Mesenchymal stem cell (in vitro differentiated cells and primary cell): ENCODE data around the gene TSPYL2.

ENCODE experiments used
- DNase-seq: peaks from one replicate; pipeline ENCODE4 v3.0.0-alpha.2; 2013
- H2AFZ ChIP-seq: one replicate; pipeline ENCODE4 v1.6.1; 2013; ENCODE audit warnings: low read depth, mild to moderate bottlenecking, control low read depth, inconsistent platforms, low read length, moderate library complexity
- H2AK5ac ChIP-seq: 2 replicates; pipeline ENCODE4 v1.6.1; 2013; ENCODE audit warnings: low read length, moderate library complexity, mild to moderate bottlenecking, inconsistent platforms; ENCODE audit not compliant: severe bottlenecking
- H2BK120ac ChIP-seq: one replicate; pipeline ENCODE4 v1.6.1; 2013; ENCODE audit warnings: low read depth, mild to moderate bottlenecking, inconsistent platforms, low read length, moderate library complexity
- H2BK12ac ChIP-seq, 2 experiments: one replicate each; pipeline ENCODE4 v1.6.1; 2013; ENCODE audit warnings: inconsistent platforms in 2 of 2, low read length in 2 of 2, mild to moderate bottlenecking in 2 of 2, moderate library complexity in 2 of 2, control low read depth in 1 of 2
- H2BK15ac ChIP-seq: one replicate; pipeline ENCODE4 v1.6.1; 2013; ENCODE audit warnings: mild to moderate bottlenecking, low read depth, inconsistent platforms; ENCODE audit not compliant: poor library complexity, severe bottlenecking
- H2BK5ac ChIP-seq: 2 replicates; pipeline ENCODE4 v1.6.1; 2013; ENCODE audit warnings: low read depth, mild to moderate bottlenecking, low read length, control low read depth, inconsistent platforms; ENCODE audit not compliant: poor library complexity, severe bottlenecking
- H3K14ac ChIP-seq, 2 experiments: one replicate each; pipeline ENCODE4 v1.6.1; 2013; ENCODE audit warnings: inconsistent platforms in 2 of 2, low read length in 2 of 2, control low read depth in 1 of 2, mild to moderate bottlenecking in 1 of 2, moderate library complexity in 1 of 2
- H3K18ac ChIP-seq, 2 experiments: one replicate each; pipeline ENCODE4 v1.6.1; 2013; ENCODE audit warnings: inconsistent platforms in 2 of 2, low read length in 2 of 2, control low read depth in 1 of 2, low read depth in 1 of 2, mild to moderate bottlenecking in 1 of 2
- H3K23ac ChIP-seq, 2 experiments: one replicate each; pipeline ENCODE4 v1.6.1; 2013; ENCODE audit warnings: inconsistent platforms in 2 of 2, low read length in 2 of 2, mild to moderate bottlenecking in 2 of 2, moderate library complexity in 2 of 2, control low read depth in 1 of 2
- H3K27ac ChIP-seq: 2 replicates; pipeline ENCODE4 v1.5.1; 2013; ENCODE audit warnings: mild to moderate bottlenecking, moderate library complexity, low read length, control low read depth, inconsistent platforms; ENCODE audit not compliant: poor library complexity, severe bottlenecking
- H3K27me3 ChIP-seq, 2 experiments: 2 replicates each; pipeline versions ENCODE4 v1.6.1 to v1.7.0; 2013; ENCODE audit warnings: low read length in 2 of 2, mild to moderate bottlenecking in 2 of 2, moderate library complexity in 2 of 2, control low read depth in 1 of 2, inconsistent platforms in 1 of 2; ENCODE audit not compliant: control insufficient read depth in 1 of 2, insufficient read depth in 1 of 2
- H3K36me3 ChIP-seq, 2 experiments: 2 replicates each; pipeline versions ENCODE4 v1.6.1 to v1.7.0; 2013; ENCODE audit warnings: low read length in 2 of 2, control low read depth in 1 of 2, inconsistent platforms in 1 of 2, low read depth in 1 of 2, mild to moderate bottlenecking in 1 of 2; ENCODE audit not compliant: insufficient read depth in 2 of 2, control insufficient read depth in 1 of 2
- H3K4ac ChIP-seq, 2 experiments: one replicate each; pipeline ENCODE4 v1.6.1; 2013; ENCODE audit warnings: inconsistent platforms in 2 of 2, low read length in 2 of 2, mild to moderate bottlenecking in 2 of 2, moderate library complexity in 2 of 2, control low read depth in 1 of 2, low read depth in 1 of 2
- H3K4me1 ChIP-seq: 2 replicates; pipeline ENCODE4 v1.6.1; 2013; ENCODE audit warnings: low read depth, low read length, control low read depth; ENCODE audit not compliant: control insufficient read depth, insufficient read depth
- H3K4me2 ChIP-seq: 2 replicates; pipeline ENCODE4 v1.6.1; 2013; ENCODE audit warnings: low read length, mild to moderate bottlenecking, inconsistent platforms; ENCODE audit not compliant: poor library complexity, severe bottlenecking
- H3K4me3 ChIP-seq, 2 experiments: 2 replicates each; pipeline versions ENCODE4 v1.5.1 to v1.7.0; 2013; ENCODE audit warnings: low read length in 2 of 2, mild to moderate bottlenecking in 2 of 2, control low read depth in 1 of 2, low read depth in 1 of 2; ENCODE audit not compliant: insufficient read depth in 1 of 2
- H3K79me1 ChIP-seq: replicated peaks from 2 replicates; pipeline ENCODE4 v1.6.1; 2013; ENCODE audit warnings: mild to moderate bottlenecking, control low read depth, low read length, inconsistent platforms; ENCODE audit not compliant: poor library complexity, severe bottlenecking
- H3K9ac ChIP-seq: 2 replicates; pipeline ENCODE4 v1.7.0; 2013; ENCODE audit warnings: mild to moderate bottlenecking, low read length, moderate library complexity
- H3K9me3 ChIP-seq: 2 replicates; pipeline ENCODE4 v1.7.0; 2013; ENCODE audit warnings: mild to moderate bottlenecking, low read length; ENCODE audit not compliant: control insufficient read depth
- H4K8ac ChIP-seq: one replicate; pipeline ENCODE4 v1.6.1; 2013; ENCODE audit warnings: inconsistent platforms, mild to moderate bottlenecking, low read length, moderate library complexity
- H4K91ac ChIP-seq: one replicate; pipeline ENCODE4 v1.6.1; 2013; ENCODE audit warnings: mild to moderate bottlenecking, low read length, inconsistent platforms
- WGBS: methylation state at CpG from one replicate; pipeline ENCODE4 v1.1.7; 2013; ENCODE audit warnings: mixed read lengths; 5-methylcytosine and 5-hydroxymethylcytosine counted together

The TSPYL2 gene

GRCh38 chrX:53125506-53125905, 43.3 kb downstream of the TSPYL2 start:
- Histone ChIP-seq H2AK5ac (no peak overlapping the region), H3K9ac (no peak overlapping the region), H4K91ac (no peak overlapping the region), H2BK120ac (no peak overlapping the region), H3K4me3 (no peak overlapping the region), H2AFZ (no peak overlapping the region), H3K18ac (no peak overlapping the region), H3K4ac (no peak overlapping the region), H2BK15ac (no peak overlapping the region), H3K79me1 (peaks cover 5% of the 10 kb centered on the region), H2BK5ac (no peak overlapping the region), H3K23ac (no peak overlapping the region), H3K27ac (no peak overlapping the region), H4K8ac (no peak overlapping the region), H3K9me3 (peaks cover 9% of the 10 kb centered on the region), H3K36me3 (no peaks in the 10 kb centered on the region), H3K4me2 (no peak overlapping the region), H3K4me1 (no peaks in the 10 kb centered on the region), H3K14ac (no peak overlapping the region), H2BK12ac (no peak overlapping the region), H3K27me3 (peaks cover 0 to 27% of the 10 kb centered on the region in 2 experiments)
- DNase-seq: no peak

GRCh38 chrX:53126377-53126776, 44.2 kb downstream of the TSPYL2 start:
- H3K23ac ChIP-seq: no peak overlapping the region
- no peak overlapping the region for H2BK15ac ChIP-seq
- no peaks in the 10 kb centered on the region for H3K36me3 ChIP-seq
- no peak overlapping the region for H3K4ac ChIP-seq
- no peaks in the 10 kb centered on the region for H3K4me1 ChIP-seq
- no peak overlapping the region for H4K91ac ChIP-seq
- H3K18ac ChIP-seq: no peak overlapping the region
- peaks cover 5% of the 10 kb centered on the region for H3K79me1 ChIP-seq
- no peak overlapping the region for H3K9ac ChIP-seq
- no peak overlapping the region for H3K14ac ChIP-seq
- H2BK12ac ChIP-seq: no peak overlapping the region
- H2BK5ac ChIP-seq: no peak overlapping the region
- no peak overlapping the region for H2BK120ac ChIP-seq
- peaks cover 9% of the 10 kb centered on the region for H3K9me3 ChIP-seq
- no peak overlapping the region for H3K27ac ChIP-seq
- H3K4me2 ChIP-seq: no peak overlapping the region
- WGBS: no CpG with 5 or more reads among the region's 2 CpGs
- peaks cover 0 to 36% of the 10 kb centered on the region in 2 experiments for H3K27me3 ChIP-seq
- H2AFZ ChIP-seq: no peak overlapping the region
- DNase-seq: no peak
- no peak overlapping the region for H2AK5ac ChIP-seq
- H4K8ac ChIP-seq: no peak overlapping the region
- no peak overlapping the region for H3K4me3 ChIP-seq

- Histone ChIP-seq H3K14ac (no peak overlapping the region), H2AFZ (no peak overlapping the region), H4K91ac (no peak overlapping the region), H3K9ac (peak overlapping the region; percentile 5), H3K4me1 (no peaks in the 10 kb centered on the region), H3K9me3 (peaks cover 9% of the 10 kb centered on the region), H3K79me1 (peaks cover 5% of the 10 kb centered on the region), H3K27ac (no peak overlapping the region), H4K8ac (no peak overlapping the region), H3K27me3 (peaks cover 0 to 37% of the 10 kb centered on the region in 2 experiments), H2BK5ac (no peak overlapping the region), H2BK120ac (no peak overlapping the region), H3K4me3 (no peak overlapping the region), H2AK5ac (no peak overlapping the region), H3K23ac (no peak overlapping the region), H2BK15ac (no peak overlapping the region), H3K36me3 (peaks cover 0 to 4% of the 10 kb centered on the region in 2 experiments), H3K18ac (no peak overlapping the region), H3K4me2 (no peak overlapping the region), H2BK12ac (no peak overlapping the region), H3K4ac (no peak overlapping the region)
- 94% methylated on average over 3 of the region's 3 CpGs for WGBS
- DNase-seq: peak; percentile 3
Measured at GRCh38 chrX:53128097-53128749, 46.1 kb downstream of the TSPYL2 start.

GRCh38 chrX:53133400-53133799, 51.2 kb downstream of the TSPYL2 start:
- H4K8ac ChIP-seq: no peak overlapping the region
- no peak overlapping the region for H3K4ac ChIP-seq
- H3K9me3 ChIP-seq: no peaks in the 10 kb centered on the region
- H2BK5ac ChIP-seq: no peak overlapping the region
- H3K4me3 ChIP-seq: no peak overlapping the region
- H3K18ac ChIP-seq: no peak overlapping the region
- H3K27me3 ChIP-seq: peaks cover 0 to 32% of the 10 kb centered on the region in 2 experiments
- H3K27ac ChIP-seq: no peak overlapping the region
- H3K79me1 ChIP-seq: no peaks in the 10 kb centered on the region
- no peak overlapping the region for H2BK15ac ChIP-seq
- DNase-seq: no peak
- H3K4me1 ChIP-seq: no peaks in the 10 kb centered on the region
- H2AFZ ChIP-seq: no peak overlapping the region
- H2AK5ac ChIP-seq: no peak overlapping the region
- no peak overlapping the region for H3K23ac ChIP-seq
- peaks cover 0 to 7% of the 10 kb centered on the region in 2 experiments for H3K36me3 ChIP-seq
- H2BK120ac ChIP-seq: no peak overlapping the region
- no peak overlapping the region for H3K9ac ChIP-seq
- no peak overlapping the region for H3K4me2 ChIP-seq
- no peak overlapping the region for H2BK12ac ChIP-seq
- H4K91ac ChIP-seq: no peak overlapping the region
- 100% methylated on average over 1 of the region's 4 CpGs for WGBS
- no peak overlapping the region for H3K14ac ChIP-seq
